Astrocyte of the cerebellum (primary cell): ENCODE results near the gene ACACA.
A peak's percentile ranks its signal among the peaks of the same experiment; 100 is the strongest.

Experiments
- DNase-seq: peaks from one replicate; pipeline ENCODE4 v3.0.0-alpha.2; 2011; ENCODE audit warnings: low read depth
- H3K4me3 ChIP-seq: 2 replicates; pipeline ENCODE4 v1.5.1; 2011; ENCODE audit warnings: mild to moderate bottlenecking, low read depth, low read length, moderate library complexity
- CTCF ChIP-seq: IDR thresholded peaks from 2 replicates; pipeline ENCODE4 v1.5.1; 2012; ENCODE audit warnings: low read length, low read depth, moderate library complexity, mild to moderate bottlenecking; ENCODE audit errors: missing control alignments
- in situ Hi-C: cut with HindIII; loops from 2 replicates; pipeline ENCODE4 v1.10.0; 2017; ENCODE audit warnings: low sequenced_read_pairs

Gene ACACA

GRCh38 chr17:37052450-37052849, 354.2 kb downstream of the ACACA start:
- in situ Hi-C loops = loop anchor here (25.0 kb wide), 1 partner anchor 415 kb away; no protein-coding TSS in a partner anchor
- DNase-seq = no peak
- H3K4me3 ChIP-seq = no peak overlapping the region
- no peak for TF ChIP-seq CTCF

- H3K4me3 ChIP-seq = no peak overlapping the region
- TF ChIP-seq CTCF = no peak
- no peak for DNase-seq
- in situ Hi-C loops = loop anchor here (25.0 kb wide), 1 partner anchor 415 kb away; no protein-coding TSS in a partner anchor
These were observed 354.8 kb downstream of the ACACA start for GRCh38 chr17:37051833-37052232.

GRCh38 chr17:37051381-37051780, 355.3 kb downstream of the ACACA start:
- no peak for DNase-seq
- no peak overlapping the region for H3K4me3 ChIP-seq
- in situ Hi-C loops = loop anchor here (25.0 kb wide), 1 partner anchor 414 kb away; no protein-coding TSS in a partner anchor
- TF ChIP-seq CTCF = no peak

- peak; percentile 11 for DNase-seq
- TF ChIP-seq CTCF = no peak
- in situ Hi-C loops = loop anchor here (25.0 kb wide), 1 partner anchor 414 kb away; no protein-coding TSS in a partner anchor
- H3K4me3 ChIP-seq = no peak overlapping the region
These were observed 355.7 kb downstream of the ACACA start for GRCh38 chr17:37050920-37051319.

GRCh38 chr17:37048811-37049210, 357.8 kb downstream of the ACACA start:
- in situ Hi-C loops = no loop called here
- H3K4me3 ChIP-seq = no peak overlapping the region
- no peak for DNase-seq
- TF ChIP-seq CTCF = no peak

GRCh38 chr17:37047631-37048104, 359.0 kb downstream of the ACACA start:
- in situ Hi-C loops = no loop called here
- no peak overlapping the region for H3K4me3 ChIP-seq
- TF ChIP-seq CTCF = peak; percentile 90
- peak; percentile 73 for DNase-seq
